Astrocyte (in vitro differentiated cells and primary cell): ENCODE results near the gene EXO1. TPM values are rescaled to one million over a fixed set of nuclear protein-coding genes. Genes with fewer than 3 reads are reported as not detected.

Experiments used
- total RNA-seq: library from RNA; stranded (reverse); gene quantifications from 2 replicates; pipeline ENCODE4 v1.2.1, GENCODE V29; 2021

EXO1 gene
- total RNA-seq, 1 donor from 2014 or later, result 3.8 TPM

Other genes starting within 250 kb of the EXO1 start
- gene CHML, start 207.8 kb upstream of the EXO1 start, total RNA-seq, result 16.6 and 22.6 TPM in 2 replicates
- 12.0 and 16.9 TPM in 2 replicates for gene OPN3, start 207.8 kb upstream of the EXO1 start, total RNA-seq
- not detected in 2 replicates for gene WDR64, start 195.9 kb upstream of the EXO1 start, total RNA-seq
- not detected in 2 replicates for gene BECN2, start 109.6 kb downstream of the EXO1 start, total RNA-seq
- 3.4 and 9.9 TPM in 2 replicates for gene MAP1LC3C, start 150.9 kb downstream of the EXO1 start, total RNA-seq